GM18520 (cell line): ENCODE results near the gene ARMH4.

Experiments used
- ATAC-seq: cut with Tn5 transposase; IDR thresholded peaks from one replicate; pipeline ENCODE4 v1.9.1; 2021; ENCODE audit not compliant: unreplicated experiment

Gene ARMH4

GRCh38 chr14:58055497-58056010 lies 96.5 kb downstream of the ARMH4 start:
- no peak for ATAC-seq

GRCh38 chr14:58054100-58054499 lies 97.9 kb downstream of the ARMH4 start:
- no peak for ATAC-seq

GRCh38 chr14:58048219-58048618 lies 103.8 kb downstream of the ARMH4 start:
- ATAC-seq: no peak

- no peak for ATAC-seq
Observed at GRCh38 chr14:58027904-58028303, 124.1 kb downstream of the ARMH4 start.

- no peak for ATAC-seq
Observed at GRCh38 chr14:58026967-58027366, 125.0 kb downstream of the ARMH4 start.

- no peak for ATAC-seq
Observed at GRCh38 chr14:58026219-58026618, 125.8 kb downstream of the ARMH4 start.

- no peak for ATAC-seq
Observed at GRCh38 chr14:58014778-58015177, 137.2 kb downstream of the ARMH4 start.

GRCh38 chr14:58002618-58003017 lies 149.4 kb downstream of the ARMH4 start:
- no peak for ATAC-seq

- ATAC-seq: no peak
Observed at GRCh38 chr14:57999979-58000378, 152.0 kb downstream of the ARMH4 start.

- ATAC-seq: no peak
Observed at GRCh38 chr14:57999471-57999870, 152.5 kb downstream of the ARMH4 start.

- ATAC-seq: no peak
Observed at GRCh38 chr14:57998766-57999165, 153.2 kb downstream of the ARMH4 start.

- no peak for ATAC-seq
Observed at GRCh38 chr14:57991353-57991752, 160.7 kb downstream of the ARMH4 start.

- ATAC-seq: no peak
Observed at GRCh38 chr14:57988445-57988844, 163.6 kb downstream of the ARMH4 start.

GRCh38 chr14:57987596-57988300 lies 164.3 kb downstream of the ARMH4 start:
- no peak for ATAC-seq

GRCh38 chr14:57987051-57987450 lies 165.0 kb downstream of the ARMH4 start:
- no peak for ATAC-seq

GRCh38 chr14:57982804-57983634 lies 169.0 kb downstream of the ARMH4 start:
- no peak for ATAC-seq

GRCh38 chr14:57981817-57982560 lies 170.0 kb downstream of the ARMH4 start:
- no peak for ATAC-seq

GRCh38 chr14:57979376-57980048 lies 172.5 kb downstream of the ARMH4 start:
- no peak for ATAC-seq

GRCh38 chr14:57976701-57977100 lies 175.3 kb downstream of the ARMH4 start:
- ATAC-seq: no peak

- ATAC-seq: no peak
Observed at GRCh38 chr14:57974896-57975295, 177.1 kb downstream of the ARMH4 start.

- no peak for ATAC-seq
Observed at GRCh38 chr14:57970594-57970993, 181.4 kb downstream of the ARMH4 start.
